GM19324 (cell line): Measurements from ENCODE around the gene PPP1CB.
A peak's percentile ranks its signal among the peaks of the same experiment; 100 is the strongest.

Experiments
- ATAC-seq: cut with Tn5 transposase; IDR thresholded peaks from one replicate; pipeline ENCODE4 v1.9.1; 2021; ENCODE audit warnings: mild to moderate bottlenecking, moderate library complexity; ENCODE audit not compliant: unreplicated experiment, low FRiP score

PPP1CB gene

DNA sequence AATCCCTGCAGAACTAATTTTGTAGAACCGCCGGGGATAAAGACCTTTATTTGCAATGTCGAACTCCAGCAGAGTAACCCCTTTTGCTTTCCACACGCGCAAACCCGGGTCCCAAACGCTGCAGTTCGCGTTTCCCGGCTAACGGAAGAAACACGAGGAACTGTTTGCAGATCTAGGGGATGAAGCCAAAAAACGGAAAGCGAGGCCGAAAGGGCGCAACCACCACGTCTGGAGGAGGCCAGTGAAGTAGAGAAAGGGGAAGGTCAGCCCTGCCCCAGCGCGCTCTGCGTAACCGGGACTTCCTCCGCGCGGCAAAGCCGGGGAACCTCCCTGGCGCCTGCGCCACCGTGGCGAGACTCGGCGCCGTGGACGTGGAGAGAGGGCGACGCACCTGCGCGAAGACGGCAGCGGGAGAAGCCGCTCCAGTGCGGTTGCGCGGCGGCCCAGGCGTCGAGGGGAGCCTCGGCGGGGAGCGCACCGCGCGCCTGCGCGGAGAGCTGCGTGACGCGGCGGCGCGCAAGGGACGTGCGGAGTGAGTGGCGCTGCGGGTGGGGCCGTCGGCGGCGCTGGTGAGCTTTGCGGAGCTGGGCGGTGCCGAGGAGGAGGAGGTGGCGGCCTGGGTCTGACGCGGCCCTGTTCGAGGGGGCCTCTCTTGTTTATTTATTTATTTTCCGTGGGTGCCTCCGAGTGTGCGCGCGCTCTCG is at the start of gene PPP1CB:
PPP1CB (plus strand) TSS at position 579 of the 704 bp plus-strand sequence. CDS start 295 bp downstream, outside the sequence.
- peak; percentile 92 for ATAC-seq

- ATAC-seq: no peak
Observed at GRCh38 chr2:28702415-28702861, 49.2 kb upstream of the PPP1CB start.

DNA sequence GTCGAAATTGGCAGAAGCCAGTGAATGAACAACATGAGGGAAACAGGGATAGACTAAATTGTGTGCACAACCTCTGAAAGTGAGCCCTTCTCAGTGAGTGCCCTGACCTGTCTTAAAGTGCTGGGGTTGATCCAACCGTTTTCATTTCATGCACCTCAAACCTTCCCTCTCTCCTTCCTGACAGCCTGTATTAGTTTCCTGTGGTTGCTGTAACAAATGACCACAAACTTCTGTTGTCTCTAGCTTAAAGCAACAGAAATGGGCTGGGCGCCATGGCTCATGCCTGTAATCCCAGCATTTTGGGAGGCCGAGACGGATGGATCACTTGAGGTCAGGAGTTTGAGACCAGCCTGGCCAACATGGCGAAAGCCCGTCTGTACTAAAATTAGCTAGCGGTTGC is 48.8 kb upstream of the PPP1CB start:
- ATAC-seq: no peak

DNA sequence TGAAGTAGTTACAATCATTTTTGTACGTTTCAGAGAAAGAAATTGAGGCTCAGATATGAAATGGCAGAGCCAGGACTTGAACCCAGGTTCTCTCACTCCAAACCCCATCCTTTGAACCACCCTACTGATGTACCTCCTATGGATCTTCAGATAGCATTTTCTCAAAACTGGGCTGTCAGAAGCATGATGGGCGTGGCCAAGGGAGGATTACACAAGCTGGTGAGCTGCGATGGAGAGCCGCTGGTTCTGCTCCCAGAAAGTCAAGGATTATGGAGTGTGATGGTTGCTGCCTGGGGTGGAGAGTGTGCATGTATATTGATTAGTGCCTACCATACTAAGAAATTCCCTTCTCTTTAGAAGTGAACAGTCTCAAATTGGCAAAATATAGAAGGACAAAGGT is 47.0 kb upstream of the PPP1CB start:
- no peak for ATAC-seq

DNA sequence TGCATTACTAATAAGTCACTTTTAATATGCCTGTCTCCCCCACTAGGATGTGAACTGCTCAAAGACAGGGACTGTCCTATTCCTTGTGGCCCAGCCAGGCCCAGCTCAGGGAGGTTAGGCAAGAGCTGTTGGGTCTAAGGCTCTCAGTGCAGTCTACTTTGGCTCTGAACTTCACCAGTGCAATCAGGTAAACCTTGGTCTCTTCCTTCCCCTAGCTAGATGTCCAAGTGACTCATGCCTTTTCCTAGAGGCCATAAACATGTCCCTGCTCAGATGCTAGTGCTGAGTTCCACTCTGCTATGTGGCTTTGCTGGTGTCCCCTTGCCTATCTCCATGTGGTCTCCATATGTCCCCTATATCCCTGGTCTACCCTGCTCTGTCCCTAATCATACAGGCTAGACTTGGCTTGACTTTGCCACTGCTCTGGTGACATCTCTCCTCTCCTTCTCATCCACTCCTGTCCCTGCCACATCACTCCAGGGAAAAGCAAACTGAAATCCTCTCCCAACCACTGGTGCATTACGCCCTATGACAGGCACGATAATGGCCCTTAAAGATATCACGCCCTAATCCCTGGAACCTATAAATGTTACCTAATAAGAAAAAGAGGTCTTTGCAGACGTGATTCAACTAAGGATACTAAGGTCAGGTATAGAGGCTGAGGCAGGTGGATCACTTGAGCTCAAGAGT is 45.7 kb upstream of the PPP1CB start:
- ATAC-seq: no peak

DNA sequence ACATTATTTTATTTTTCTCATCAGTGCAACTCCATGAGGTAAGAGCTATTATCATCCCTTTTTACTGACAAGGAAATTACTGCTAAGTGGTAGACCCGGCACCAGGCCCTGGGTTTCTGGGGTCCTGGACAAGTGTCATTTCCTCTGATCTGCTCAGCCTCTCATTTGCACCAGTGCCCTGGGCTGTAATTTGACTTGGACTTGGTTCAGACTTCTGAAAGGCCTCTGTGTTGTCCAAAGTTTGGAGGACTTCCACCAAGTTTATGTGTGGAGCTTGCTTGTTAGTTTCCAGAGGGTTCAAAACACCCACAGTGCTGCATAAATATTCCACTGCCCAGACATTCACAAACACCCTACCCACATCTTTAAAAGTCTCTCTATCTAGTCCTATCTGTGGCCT is 44.0 kb upstream of the PPP1CB start:
- ATAC-seq: no peak

GRCh38 chr2:28709101-28709500 is 42.5 kb upstream of the PPP1CB start:
- no peak for ATAC-seq

DNA sequence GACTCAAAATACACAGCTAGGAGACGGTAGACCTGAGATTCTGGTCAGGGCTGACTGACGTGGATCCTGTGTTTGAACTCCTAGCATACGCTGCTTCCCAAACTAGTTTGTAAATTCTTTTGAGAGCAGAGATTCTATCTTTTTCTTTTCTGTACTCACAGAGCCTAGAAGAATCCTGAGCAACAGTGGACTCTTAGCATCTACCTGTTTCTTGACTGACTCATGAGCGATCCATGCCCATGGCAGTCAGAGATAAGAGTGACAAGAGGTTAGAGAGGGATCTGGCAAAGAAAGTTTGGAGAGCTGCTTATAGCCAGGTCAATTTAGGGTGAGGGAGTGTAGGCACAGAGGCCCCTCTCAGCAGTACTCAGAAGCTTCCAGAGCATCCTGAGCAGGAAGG is 41.1 kb upstream of the PPP1CB start:
- no peak for ATAC-seq

DNA sequence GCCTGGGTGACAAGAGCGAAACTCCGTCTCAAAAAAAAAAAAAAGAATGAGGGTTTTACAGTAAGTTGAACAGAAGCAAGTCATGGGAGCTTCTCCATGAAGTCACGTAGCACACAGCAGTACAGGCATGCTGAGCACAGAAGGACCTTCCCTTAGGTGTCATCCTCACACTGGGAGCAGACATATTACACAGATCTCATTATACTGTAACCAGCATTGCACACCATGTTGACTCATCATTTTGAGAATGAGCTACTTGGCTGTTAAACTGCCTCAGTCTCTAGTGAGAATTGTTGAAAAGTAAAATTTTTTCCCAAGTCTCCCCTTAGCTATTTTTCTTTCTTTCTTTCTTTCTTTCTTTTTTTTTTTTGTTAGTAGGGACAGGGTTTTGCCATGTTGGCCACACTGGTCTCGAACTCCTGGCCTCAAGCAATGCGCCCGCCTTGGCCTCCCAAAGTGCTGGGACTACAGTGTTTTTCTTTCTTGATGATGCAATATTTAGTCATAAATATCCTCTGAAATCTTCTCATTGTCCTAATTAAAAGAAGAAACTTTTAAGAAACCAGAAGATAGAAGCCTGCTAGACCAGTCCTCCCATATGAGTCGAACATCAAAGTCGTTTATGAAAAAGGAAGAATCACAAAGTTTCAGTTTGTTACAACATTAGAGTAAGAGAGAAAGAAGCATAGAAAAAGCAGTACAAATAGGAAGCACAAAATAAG is 37.9 kb upstream of the PPP1CB start:
- no peak for ATAC-seq

- no peak for ATAC-seq
Observed at GRCh38 chr2:28716265-28716865, 35.3 kb upstream of the PPP1CB start.

GRCh38 chr2:28717339-28717758 is 34.3 kb upstream of the PPP1CB start:
- ATAC-seq: no peak

DNA sequence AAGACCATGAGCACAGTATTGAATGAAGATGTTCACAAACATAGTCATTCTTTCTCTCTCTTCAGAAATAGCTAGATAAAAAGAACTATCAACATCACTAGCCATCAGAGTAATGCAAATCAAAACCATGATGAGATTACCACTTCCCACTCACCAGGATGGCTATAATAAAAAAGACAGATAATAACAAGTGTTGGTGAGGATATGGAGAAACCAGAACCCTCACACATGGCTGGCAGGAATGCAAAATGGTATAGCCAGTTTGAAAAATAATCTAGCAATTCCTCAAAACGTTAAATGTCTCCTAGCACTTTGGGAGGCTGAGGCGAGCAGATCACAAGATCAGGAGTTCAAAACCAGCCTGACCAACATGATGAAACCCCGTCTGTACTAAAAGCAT is 31.3 kb upstream of the PPP1CB start:
- ATAC-seq: no peak

DNA sequence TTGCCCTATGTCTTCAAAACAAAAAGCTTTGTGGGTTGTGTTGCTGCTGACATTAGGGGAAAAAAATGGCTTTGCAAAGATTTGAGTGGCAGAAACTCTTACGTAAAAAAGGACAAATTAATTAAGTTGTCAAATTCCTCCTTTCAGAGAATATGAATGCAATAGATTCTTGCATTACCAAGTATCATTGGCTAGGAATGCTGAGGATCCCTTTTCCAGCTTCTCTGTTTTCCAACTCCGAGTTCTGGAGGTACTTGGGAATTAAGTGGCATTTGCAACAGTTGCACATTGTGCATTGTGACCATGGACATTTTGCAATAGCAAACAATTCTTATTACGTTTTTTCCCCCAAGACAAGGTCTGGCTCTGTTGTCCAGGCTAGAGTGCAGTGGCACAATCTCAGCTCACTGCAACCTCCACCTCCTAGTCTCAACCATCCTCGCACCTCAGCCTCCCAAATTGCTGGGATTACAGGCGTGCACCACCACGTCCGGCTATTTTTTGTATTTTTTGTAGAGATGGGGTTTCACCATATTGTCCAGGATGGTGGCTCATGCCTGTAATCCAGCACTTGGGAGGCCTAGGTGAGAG is 29.9 kb upstream of the PPP1CB start:
- ATAC-seq: no peak

DNA sequence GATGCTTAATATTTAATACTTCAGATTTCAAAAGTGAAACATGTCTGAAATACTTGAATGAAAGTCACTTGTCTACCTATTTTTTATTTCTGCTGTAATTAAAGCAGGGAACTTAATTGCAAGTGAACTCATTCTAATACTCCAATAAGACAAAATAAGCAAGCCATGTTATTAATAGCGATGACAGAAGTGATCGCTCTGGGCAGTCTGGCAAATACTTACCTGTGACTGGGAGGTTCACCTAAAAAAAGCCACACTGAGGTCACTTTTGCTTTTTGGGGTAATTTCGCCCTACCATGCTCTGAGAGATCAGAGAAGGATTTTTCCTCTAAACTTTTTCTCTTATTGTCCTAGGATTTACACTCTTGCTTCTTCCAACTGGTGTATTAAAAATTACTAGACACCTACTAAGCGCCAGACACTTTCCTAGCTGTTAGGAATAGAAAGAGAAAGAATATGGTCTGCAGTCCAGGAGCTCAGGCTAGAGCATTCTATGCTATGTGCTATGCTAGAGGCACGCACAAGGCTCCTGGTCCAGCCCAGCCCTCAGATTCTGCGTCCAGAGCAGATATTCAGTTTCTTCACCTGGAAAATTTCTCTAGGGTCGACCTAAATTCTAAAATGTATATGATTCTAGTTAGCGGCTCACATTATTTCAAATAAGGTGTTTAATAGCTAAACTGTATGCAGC is 26.5 kb upstream of the PPP1CB start:
- ATAC-seq: no peak

DNA sequence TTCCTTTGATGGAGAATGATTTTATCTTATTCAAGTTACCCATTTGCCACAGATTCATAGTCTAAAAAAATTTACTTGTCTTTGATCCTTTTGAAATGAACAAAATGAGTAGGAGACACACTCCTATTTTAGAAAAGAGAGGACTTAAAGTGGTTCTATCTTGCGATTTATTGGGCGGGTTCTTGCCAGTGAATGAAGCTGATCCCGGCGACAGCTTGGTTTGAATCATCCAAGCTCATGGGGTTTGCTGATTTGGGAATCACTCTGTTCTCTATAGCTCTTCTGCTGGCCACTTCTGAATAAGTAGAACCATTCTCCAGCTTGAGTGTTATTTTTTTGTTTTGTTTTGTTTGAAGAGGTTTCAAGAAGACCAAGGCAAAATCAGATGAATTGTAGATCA is 25.5 kb upstream of the PPP1CB start:
- ATAC-seq: no peak

- ATAC-seq: no peak
Observed at GRCh38 chr2:28729698-28730097, 21.9 kb upstream of the PPP1CB start.

DNA sequence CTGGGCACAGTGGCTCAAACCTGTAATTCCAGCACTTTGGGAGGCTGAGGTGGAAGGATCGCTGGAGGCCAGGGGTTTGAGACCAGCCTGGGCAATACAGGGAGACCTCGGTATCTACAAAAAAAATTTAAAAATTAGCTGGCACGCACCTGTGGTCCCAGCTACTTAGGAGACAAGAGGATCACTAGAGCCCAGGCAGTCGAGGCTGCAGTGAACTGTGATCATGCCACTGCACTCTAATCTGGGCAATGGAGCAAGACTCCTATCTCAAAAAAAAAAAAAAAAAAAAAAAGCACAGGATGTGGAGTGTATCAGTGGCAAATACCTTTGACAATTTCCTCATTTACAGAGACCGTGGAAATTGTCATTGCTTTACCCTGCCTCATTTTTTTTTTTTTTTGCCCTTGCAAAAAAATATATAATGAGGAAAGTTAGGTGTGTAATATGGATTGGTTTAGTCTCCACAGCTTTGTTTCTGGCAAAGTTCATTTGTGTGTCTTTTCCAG is 20.9 kb upstream of the PPP1CB start:
- no peak for ATAC-seq

DNA sequence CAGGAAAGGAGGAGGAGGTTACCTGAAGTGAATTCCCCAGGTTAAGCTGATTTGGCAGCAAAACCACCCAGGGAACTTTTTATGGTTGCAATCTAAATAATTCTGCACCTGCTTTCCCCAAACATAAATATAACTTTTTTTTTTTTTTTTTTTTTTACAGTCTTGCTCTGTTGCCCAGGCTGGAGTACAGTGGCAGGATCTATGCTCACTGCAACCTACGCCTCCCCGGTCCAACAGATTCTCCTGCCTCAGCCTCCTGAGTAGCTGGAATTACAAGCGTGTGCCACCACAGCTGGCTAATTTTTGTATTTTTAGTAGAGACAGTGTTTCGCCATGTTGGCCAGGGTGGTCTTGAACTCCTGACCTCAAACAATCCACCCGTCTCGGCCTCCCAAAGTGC is 16.1 kb upstream of the PPP1CB start:
- ATAC-seq: no peak

DNA sequence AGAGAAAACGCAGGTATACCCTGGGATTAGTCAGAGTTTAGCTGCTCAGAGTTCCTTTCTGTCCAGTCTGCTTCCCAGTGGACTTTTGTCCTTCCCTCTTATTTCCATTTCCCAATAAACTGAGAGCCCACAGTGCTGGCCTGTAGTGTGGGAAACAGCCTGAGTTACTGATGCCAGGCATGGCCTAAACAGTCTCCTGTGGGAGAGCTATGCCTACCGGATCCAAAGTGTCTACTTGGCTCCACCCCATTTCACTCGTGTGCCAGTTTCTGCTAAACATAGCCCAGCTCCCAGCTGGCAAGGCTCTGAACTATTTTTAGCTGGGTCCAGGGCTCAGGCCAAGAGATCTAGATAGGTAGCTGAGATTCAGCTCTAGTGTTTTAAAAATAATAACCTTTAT is 15.6 kb upstream of the PPP1CB start:
- no peak for ATAC-seq

GRCh38 chr2:28737655-28738054 is 14.0 kb upstream of the PPP1CB start:
- ATAC-seq: no peak
